T-helper 1 cell (primary cell): ENCODE measurements around the gene TPSAB1.
A peak's percentile ranks its signal among the peaks of the same experiment; 100 is the strongest.

ENCODE experiments used
- DNase-seq, 5 donors: peaks; one replicate each; pipeline ENCODE4 v3.0.0-alpha.2; 2012 to 2020

TPSAB1 gene

DNA sequence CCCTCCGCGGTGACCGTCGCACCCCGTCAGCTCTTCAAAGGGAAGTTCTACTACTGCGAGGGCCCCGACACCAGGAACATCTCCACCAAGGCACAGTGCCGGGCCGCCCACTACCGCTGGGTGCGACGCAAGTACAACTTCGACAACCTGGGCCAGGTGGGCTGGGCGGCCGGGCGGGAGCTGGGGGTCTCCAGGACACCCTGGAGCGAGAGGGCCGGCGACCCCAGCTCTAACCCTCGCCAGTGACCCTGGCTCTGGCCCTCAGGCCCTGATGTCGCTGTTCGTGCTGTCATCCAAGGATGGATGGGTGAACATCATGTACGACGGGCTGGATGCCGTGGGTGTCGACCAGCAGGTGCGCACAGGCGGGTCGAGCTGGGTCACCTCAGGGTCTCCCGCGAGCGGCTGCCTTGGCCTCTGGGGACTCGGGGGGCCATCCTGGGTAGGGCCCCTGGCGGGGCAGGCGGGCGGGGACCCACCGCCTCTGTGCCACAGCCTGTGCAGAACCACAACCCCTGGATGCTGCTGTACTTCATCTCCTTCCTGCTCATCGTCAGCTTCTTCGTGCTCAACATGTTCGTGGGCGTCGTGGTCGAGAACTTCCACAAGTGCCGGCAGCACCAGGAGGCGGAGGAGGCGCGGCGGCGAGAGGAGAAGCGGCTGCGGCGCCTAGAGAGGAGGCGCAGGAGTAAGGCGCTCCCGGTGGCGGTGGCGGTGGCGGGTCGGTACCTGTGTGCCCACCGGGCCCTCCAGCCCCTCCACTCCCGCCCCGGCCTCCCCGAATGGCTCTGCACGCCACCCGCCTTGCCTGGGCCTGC is 28.8 kb upstream of the TPSAB1 start:
- no peak for DNase-seq

DNA sequence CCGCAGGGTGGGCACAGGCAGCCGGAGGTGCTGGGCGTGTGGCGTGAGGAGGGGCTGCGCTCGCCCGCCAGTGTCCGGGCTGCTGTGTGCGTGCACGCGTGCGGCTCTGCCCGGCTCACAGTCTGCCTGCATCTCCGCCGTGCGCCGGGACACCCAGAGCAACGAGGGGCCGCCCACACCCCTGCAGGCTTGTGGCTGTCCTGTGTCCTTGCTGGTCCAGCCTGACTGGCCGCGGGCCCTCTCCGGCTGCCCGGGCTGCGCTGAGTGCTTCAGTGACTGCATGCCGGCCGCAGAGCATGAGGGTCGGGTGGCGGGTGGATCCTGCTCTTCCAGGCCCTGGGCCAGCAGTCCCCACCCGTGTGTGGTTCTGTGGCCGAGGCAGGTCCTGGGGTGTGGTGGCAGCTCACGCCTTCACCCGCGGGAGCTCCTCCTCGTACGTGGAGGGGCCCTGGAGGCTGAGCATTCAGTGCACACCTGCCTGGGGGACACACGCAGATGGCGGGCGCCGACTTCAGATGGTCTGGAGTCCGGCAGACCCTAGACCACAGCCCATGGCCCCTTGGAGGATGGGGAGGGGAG is 27.8 kb upstream of the TPSAB1 start:
- DNase-seq, result no peak

- no peak for DNase-seq
These were observed 27.3 kb upstream of the TPSAB1 start for GRCh38 chr16:1213231-1213630.

DNA sequence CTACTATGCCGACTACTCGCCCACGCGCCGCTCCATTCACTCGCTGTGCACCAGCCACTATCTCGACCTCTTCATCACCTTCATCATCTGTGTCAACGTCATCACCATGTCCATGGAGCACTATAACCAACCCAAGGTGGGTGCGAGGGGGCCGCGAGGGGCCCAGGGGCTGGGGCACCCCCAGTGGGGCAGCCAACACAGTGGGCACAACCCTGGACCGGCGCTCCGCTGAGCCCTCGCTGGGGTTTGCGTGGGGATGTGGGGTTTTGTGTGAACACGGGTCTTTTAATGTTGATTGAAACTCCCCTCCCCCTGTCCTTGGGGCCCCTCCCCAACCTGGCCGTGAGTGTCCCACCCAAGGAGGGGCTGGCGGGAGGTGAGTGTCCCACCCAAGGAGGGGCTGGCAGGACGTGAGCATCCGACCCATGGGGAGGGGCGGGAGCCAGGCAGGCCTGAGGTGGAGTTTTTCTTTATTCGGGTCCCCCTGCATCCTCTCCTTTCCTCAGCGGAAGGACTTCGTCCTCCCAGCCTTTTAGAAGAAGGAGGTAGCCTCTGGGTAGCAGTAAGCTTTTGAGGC is 26.6 kb upstream of the TPSAB1 start:
- no peak for DNase-seq

- no peak for DNase-seq
These were observed 25.8 kb upstream of the TPSAB1 start for GRCh38 chr16:1214719-1215118.

GRCh38 chr16:1215574-1216295 is 24.8 kb upstream of the TPSAB1 start:
- DNase-seq, result no peak

- DNase-seq, result no peak
These were observed 24.2 kb upstream of the TPSAB1 start for GRCh38 chr16:1216296-1216619.

DNA sequence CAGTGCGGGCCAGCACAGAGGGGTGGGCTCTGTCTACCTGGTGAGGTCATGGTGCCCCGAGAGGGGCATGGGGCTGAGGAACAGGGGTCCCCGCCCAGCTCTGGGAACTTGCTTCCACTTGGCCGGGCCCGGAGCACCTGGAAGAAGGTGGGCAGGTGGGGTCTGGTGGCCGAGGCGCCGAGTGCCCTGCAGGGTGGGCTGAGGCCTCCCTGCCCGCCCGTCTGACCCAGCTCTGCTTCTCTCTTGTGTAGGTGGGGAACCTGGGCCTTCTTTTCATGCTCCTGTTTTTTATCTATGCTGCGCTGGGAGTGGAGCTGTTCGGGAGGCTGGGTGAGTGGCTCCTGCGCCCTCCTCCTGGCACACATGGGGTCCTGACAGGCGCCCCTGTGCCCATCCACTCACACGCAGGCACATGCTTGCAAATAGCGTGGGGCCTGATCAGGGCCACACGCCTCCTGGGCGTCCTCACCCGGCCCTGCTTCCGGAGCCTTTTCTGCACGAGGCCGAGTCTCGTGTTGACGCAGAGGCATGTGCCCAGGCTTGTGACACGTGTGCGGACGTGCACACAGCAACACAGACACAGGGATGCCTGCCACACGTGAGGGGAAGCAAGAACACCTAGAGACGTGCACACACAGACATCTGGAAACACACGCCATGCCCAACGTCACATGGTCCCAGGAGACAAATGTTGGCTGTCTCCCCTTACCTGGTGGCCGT is 23.7 kb upstream of the TPSAB1 start:
- no peak for DNase-seq

GRCh38 chr16:1217526-1217925 is 23.0 kb upstream of the TPSAB1 start:
- DNase-seq, result no peak

DNA sequence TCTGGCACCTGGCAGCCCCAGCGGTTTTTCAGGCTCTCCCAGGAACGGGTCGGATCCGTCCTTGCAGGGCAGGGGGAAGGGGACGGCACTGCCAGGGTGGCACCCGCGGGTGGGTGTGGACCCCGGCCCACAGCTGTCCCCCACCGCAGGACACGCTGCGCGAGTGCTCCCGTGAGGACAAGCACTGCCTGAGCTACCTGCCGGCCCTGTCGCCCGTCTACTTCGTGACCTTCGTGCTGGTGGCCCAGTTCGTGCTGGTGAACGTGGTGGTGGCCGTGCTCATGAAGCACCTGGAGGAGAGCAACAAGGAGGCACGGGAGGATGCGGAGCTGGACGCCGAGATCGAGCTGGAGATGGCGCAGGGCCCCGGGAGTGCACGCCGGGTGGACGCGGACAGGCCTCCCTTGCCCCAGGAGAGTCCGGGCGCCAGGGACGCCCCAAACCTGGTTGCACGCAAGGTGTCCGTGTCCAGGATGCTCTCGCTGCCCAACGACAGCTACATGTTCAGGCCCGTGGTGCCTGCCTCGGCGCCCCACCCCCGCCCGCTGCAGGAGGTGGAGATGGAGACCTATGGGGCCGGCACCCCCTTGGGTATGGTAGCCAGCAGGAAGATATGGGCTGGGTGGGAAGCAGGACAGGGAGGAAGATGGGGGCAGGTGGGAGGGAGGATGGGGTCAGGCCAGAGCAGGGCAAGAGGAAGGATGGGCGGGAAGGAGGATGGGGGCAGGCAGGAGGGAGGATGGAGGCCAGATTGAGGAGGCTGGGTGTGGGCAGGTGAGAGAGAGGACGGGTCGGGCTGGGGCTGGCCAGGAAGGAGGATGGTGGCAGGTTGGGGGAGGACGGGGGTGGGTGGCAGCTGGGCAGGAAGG is 22.2 kb upstream of the TPSAB1 start:
- DNase-seq, result no peak

GRCh38 chr16:1218930-1219611 is 21.4 kb upstream of the TPSAB1 start:
- no peak for DNase-seq

DNA sequence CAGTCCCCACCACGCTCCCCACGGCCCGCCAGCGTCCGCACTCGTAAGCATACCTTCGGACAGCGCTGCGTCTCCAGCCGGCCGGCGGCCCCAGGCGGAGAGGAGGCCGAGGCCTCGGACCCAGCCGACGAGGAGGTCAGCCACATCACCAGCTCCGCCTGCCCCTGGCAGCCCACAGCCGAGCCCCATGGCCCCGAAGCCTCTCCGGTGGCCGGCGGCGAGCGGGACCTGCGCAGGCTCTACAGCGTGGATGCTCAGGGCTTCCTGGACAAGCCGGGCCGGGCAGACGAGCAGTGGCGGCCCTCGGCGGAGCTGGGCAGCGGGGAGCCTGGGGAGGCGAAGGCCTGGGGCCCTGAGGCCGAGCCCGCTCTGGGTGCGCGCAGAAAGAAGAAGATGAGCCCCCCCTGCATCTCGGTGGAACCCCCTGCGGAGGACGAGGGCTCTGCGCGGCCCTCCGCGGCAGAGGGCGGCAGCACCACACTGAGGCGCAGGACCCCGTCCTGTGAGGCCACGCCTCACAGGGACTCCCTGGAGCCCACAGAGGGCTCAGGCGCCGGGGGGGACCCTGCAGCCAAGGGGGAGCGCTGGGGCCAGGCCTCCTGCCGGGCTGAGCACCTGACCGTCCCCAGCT is 20.3 kb upstream of the TPSAB1 start:
- DNase-seq, result no peak

DNA sequence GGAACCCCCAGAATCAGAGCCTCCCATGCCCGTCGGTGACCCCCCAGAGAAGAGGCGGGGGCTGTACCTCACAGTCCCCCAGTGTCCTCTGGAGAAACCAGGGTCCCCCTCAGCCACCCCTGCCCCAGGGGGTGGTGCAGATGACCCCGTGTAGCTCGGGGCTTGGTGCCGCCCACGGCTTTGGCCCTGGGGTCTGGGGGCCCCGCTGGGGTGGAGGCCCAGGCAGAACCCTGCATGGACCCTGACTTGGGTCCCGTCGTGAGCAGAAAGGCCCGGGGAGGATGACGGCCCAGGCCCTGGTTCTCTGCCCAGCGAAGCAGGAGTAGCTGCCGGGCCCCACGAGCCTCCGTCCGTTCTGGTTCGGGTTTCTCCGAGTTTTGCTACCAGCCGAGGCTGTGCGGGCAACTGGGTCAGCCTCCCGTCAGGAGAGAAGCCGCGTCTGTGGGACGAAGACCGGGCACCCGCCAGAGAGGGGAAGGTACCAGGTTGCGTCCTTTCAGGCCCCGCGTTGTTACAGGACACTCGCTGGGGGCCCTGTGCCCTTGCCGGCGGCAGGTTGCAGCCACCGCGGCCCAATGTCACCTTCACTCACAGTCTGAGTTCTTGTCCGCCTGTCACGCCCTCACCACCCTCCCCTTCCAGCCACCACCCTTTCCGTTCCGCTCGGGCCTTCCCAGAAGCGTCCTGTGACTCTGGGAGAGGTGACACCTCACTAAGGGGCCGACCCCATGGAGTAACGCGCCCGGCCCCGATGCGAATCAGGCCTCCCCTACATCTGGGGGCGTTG is 19.5 kb upstream of the TPSAB1 start:
- DNase-seq, result no peak

DNA sequence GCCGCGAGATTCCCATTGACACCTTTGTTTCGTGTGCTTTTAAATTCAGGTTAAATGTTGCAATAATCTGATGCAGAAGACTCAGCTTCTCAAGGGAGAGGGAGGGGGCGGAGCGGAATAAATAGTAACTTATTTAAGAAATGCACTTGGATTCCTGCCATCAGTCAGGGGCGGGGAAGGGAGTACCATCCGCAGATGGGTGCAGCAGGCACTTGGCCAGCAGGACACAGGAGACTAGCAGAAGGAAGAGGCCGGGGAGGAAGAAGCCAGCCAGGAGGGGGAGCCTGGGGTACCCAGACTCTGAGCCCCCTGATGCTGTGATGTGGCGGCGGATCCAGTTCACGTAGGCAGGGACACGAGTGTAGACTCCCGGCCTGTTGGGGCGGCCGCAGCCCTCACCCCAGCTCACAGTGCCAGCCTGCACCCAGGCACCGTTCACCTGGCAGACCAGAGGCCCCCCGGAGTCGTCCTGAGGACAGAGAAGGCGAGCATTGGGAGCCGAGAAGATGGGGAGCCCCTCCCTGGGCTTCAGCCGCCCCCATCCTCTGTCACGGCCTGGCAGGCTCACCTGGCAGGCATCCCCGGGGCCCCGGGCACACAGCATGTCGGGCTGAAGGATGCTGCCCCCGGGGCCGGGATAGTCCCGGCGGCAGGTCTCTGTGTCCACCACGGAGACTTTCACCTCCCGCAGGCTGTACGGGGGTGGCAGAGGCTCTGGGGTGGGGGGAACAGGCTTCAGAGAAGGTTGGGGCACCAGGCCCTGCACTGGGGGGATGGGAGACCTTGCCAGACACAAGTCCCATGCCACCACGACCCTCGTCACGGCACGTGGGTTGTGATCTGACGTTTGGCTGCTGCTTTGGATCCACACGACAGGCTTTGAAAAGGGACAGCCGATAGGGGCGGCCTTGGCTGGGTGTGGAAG is 18.6 kb upstream of the TPSAB1 start:
- no peak for DNase-seq

DNA sequence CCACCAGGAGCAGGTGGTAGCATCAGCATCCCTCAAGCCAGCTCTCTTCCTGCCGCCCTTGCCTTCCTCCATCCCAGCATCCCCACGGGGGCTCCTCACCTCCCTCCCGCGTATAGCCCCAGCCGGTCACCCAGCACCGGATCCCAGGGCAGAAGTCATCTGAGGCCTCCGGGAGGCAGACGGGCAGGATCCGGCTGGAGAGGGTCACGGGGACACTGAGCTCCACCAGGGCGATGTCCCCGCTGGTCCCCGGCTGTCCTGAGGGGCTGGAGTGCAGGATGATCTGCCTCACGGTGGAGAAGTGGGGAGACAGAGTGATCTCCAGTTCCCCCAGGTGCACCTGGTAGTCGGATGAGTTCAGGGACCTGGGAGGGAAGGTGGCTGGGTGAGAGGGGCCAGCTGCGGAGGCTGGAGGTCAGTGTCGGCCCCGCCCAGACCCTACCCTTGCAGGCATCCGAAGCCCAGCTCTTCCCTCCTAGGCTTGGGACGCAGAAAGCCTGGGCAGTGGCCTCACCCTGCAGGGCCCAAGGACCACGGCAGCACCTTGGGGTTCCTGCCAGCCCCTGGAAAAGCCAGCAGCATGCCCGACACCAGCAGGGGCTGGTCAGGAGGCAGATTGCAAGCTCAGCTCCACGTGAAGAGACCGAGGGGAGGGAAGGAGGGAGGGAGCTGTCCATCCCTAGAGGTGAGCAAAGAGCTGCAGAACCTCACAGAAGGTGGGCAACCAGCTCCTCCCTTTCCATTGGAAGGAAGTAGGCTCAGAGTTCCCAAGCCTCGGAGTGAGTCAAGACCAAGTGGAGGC is 17.8 kb upstream of the TPSAB1 start:
- no peak for DNase-seq

DNA sequence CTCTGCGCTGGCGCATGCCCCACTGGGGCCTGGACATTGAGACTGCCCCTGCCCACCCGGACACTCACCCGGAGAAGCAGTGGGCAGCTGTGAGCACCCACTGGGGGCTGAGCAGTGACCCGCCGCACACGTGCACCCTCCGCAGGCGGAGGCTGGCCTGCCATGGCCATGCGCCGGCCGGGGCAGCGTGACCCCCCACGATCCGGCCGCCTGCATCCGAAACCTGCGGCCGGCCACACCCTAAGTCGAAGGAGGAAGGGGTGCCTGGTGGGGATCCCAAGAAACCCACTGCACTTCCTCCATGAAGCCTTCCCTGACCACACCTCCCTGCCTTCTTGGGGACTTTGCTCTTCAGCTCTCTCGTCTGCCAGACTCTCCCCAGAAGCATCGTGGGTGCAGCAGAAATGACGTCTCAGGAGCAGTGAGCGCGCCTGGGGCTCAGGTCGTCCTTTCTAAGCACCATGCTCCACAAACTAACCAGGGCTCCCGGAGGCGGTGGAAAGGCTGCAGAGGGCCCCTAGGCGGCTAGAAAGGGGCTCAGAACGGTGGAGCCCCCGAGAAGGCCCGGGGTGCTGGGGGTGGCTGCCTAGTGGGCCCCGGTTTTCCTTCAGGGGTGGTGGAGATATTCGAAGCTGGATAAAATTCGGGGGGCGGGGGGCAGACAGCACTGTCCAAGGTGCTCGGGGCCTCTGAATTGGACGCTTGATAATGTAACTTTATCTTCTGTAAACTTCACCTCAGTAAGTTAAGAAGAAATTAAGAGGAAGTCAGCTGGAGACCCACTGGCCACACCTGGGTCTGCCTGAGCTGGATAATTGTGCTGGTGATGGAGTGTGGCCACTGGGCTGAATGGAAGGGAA is 16.9 kb upstream of the TPSAB1 start:
- DNase-seq, result peak in 1 of 5 donors; percentile 2

DNA sequence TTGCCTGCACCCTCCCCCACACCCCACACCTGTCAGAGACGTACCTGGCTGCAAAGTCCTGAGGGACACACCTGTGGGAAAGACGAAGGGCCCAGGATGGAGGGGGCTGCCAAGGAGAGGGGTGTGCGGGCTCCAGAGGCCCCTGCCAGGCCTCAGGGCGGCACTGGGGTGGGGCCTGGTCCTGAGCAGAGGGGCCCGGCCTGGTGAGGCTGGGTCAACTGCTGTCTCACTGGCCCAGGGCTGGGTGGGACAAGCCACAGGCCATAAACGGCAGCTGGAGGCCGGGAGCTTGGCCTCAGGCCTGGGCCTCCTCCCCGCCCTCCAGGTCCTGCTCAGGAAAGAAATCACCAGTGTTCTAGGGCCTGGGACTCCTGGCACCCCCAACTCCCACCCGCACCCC is 15.9 kb upstream of the TPSAB1 start:
- no peak for DNase-seq
